ENCODE results near the gene EMX1.
A peak's percentile ranks its signal among the peaks of the same experiment; 100 is the strongest.

Gene EMX1

GRCh38 chr2:72926811-72927465 lies 9.6 kb downstream of the EMX1 start:
- no peak for DNase-seq

- no peak for DNase-seq
Observed at GRCh38 chr2:72927619-72928550, 10.6 kb downstream of the EMX1 start.

GRCh38 chr2:72929010-72929409 lies 11.7 kb downstream of the EMX1 start:
- no peak for DNase-seq

GRCh38 chr2:72931280-72931910 lies 14.1 kb downstream of the EMX1 start:
- DNase-seq = peak; percentile 49

- DNase-seq = no peak
Observed at GRCh38 chr2:72932045-72932740, 14.9 kb downstream of the EMX1 start.

- no peak for DNase-seq
Observed at GRCh38 chr2:72932805-72933204, 15.5 kb downstream of the EMX1 start.

GRCh38 chr2:72933207-72933606 lies 15.9 kb downstream of the EMX1 start:
- DNase-seq = no peak

GRCh38 chr2:72933646-72934151 lies 16.4 kb downstream of the EMX1 start:
- no peak for DNase-seq

- DNase-seq = no peak
Observed at GRCh38 chr2:72934683-72935610, 17.6 kb downstream of the EMX1 start.

- DNase-seq = no peak
Observed at GRCh38 chr2:72935611-72935957, 18.3 kb downstream of the EMX1 start.

GRCh38 chr2:72936660-72937355 lies 19.5 kb downstream of the EMX1 start:
- no peak for DNase-seq

- DNase-seq = no peak
Observed at GRCh38 chr2:72937356-72937669, 20.0 kb downstream of the EMX1 start.

- no peak for DNase-seq
Observed at GRCh38 chr2:72938455-72938854, 21.1 kb downstream of the EMX1 start.

GRCh38 chr2:72940361-72940760 lies 23.0 kb downstream of the EMX1 start:
- DNase-seq = no peak

GRCh38 chr2:72940786-72941185 lies 23.5 kb downstream of the EMX1 start:
- DNase-seq = no peak

- DNase-seq = no peak
Observed at GRCh38 chr2:72942293-72942692, 25.0 kb downstream of the EMX1 start.

- no peak for DNase-seq
Observed at GRCh38 chr2:72942881-72943418, 25.6 kb downstream of the EMX1 start.

- DNase-seq = no peak
Observed at GRCh38 chr2:72943540-72944395, 26.4 kb downstream of the EMX1 start.

GRCh38 chr2:72944804-72945449 lies 27.6 kb downstream of the EMX1 start:
- DNase-seq = no peak
